AG04449 (cell line): Measurements from ENCODE around the gene ZNF516.
A peak's percentile ranks its signal among the peaks of the same experiment; 100 is the strongest.

Experiments
- CTCF ChIA-PET: fragments of 350-600 bp; formaldehyde crosslinking; extraction: SDS; loops from one replicate; lab custom pipeline; 2021; ENCODE audit warnings: antibody characterized with exemption; lab: Yijun Ruan, JAX
- POLR2A ChIA-PET: fragments of 400-600, 350-600 bp; formaldehyde crosslinking; extraction: SDS; loops from one replicate; lab custom pipeline; 2020; ENCODE audit warnings: antibody characterized with exemption, inconsistent platforms; lab: Yijun Ruan, JAX
- DNase-seq: peaks from one replicate; pipeline ENCODE4 v3.0.0-alpha.2; 2010; ENCODE audit warnings: low read depth, low spot score
- H3K4me3 ChIP-seq: 2 replicates; pipeline ENCODE4 v1.5.1; 2011; ENCODE audit warnings: low read depth, mild to moderate bottlenecking, control low read depth, low read length
- TF ChIP-seq, protein P1 (sequence below): IDR thresholded peaks from one replicate; pipeline ENCODE4 v1.5.1; 2011; ENCODE audit warnings: mild to moderate bottlenecking, moderate library complexity, low read length, control low read depth, inconsistent platforms; ENCODE audit not compliant: insufficient read depth; ENCODE audit errors: missing control alignments

ZNF516 gene

DNA sequence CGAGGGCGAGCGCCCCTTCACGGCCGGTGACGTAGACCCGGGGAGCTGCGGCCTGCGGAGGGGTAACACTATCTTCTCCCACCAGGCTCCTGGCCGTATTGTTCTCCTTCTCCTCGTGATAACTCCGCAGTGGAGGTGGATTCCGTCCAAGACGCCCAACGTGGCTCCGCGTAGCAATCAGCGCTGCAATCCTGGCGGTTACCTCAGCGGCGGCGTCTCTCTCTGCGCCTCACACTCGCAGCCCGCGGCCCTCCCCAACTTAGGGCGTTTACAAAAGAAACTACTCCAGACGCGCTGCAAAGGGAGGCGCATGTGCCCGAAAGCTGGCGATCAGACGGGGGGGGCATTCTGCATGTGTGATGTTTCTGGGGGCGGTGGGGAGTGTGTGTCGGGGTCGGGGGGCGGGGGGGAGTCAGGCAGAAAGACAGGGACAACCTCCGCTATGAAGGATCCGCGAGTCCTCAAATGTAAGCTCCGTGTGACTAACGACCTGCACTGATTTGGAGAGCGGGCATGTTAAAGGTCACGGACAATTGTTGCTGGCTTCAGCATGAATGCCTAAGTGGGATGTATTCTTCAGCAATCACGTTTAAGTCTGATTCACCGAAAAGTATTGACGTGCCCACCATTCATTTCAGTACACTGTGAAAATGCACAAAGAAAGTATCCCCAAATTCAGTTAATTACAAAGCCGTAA is 1.3 kb upstream of the ZNF516 start:
- no peak for DNase-seq
- ChIA-PET CTCF (interaction anchor here (2.6 kb wide), 1 partner anchor 98 kb away, joined by 13 read pairs; no protein-coding TSS in a partner anchor), POLR2A (no interaction called here)
- TF ChIP-seq, protein P1, sequence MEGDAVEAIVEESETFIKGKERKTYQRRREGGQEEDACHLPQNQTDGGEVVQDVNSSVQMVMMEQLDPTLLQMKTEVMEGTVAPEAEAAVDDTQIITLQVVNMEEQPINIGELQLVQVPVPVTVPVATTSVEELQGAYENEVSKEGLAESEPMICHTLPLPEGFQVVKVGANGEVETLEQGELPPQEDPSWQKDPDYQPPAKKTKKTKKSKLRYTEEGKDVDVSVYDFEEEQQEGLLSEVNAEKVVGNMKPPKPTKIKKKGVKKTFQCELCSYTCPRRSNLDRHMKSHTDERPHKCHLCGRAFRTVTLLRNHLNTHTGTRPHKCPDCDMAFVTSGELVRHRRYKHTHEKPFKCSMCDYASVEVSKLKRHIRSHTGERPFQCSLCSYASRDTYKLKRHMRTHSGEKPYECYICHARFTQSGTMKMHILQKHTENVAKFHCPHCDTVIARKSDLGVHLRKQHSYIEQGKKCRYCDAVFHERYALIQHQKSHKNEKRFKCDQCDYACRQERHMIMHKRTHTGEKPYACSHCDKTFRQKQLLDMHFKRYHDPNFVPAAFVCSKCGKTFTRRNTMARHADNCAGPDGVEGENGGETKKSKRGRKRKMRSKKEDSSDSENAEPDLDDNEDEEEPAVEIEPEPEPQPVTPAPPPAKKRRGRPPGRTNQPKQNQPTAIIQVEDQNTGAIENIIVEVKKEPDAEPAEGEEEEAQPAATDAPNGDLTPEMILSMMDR, result no peak
- H3K4me3 ChIP-seq, result peak overlapping the region; percentile 78

DNA sequence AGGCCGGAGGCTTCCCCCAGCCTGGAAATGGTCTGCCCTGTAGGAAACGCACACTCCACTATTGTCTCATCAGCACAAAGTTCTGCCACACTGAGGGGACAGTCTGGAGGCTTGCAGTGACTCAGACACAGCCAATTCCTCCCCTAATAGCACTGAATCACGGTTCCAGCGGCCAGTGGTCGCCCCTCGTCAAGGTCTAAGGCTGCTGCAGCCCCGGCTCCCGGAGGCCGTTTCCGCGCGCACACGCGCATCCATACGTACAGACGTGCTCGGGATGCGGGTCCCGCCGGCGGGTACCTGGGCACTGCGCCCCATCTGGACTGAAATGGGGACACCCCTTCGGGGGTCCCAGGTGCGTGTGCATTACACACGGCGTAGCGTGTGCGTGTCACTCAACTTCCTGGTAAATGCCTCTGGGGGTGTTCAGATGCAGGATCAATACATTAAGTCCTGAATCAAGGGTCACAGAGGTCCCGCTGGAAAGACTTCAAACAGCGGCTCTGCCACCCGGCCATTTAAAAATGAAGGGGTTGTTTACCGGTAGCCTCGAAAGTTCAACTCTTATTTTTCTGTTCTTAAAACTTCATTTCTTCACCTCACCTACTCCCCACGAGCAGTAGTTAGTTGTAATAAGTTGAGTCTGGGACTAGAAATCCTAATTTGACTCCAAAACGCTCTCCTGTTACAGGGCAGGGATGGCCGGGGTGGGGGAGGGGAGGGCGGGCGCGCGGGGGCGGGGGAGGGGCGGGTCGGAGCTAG is 572 bp upstream of the ZNF516 start:
- CTCF ChIA-PET, result no interaction called here
- no peak for DNase-seq
- peak overlapping the region; percentile 78 for H3K4me3 ChIP-seq
- POLR2A ChIA-PET, result no interaction called here
- TF ChIP-seq, protein P1, result no peak

DNA sequence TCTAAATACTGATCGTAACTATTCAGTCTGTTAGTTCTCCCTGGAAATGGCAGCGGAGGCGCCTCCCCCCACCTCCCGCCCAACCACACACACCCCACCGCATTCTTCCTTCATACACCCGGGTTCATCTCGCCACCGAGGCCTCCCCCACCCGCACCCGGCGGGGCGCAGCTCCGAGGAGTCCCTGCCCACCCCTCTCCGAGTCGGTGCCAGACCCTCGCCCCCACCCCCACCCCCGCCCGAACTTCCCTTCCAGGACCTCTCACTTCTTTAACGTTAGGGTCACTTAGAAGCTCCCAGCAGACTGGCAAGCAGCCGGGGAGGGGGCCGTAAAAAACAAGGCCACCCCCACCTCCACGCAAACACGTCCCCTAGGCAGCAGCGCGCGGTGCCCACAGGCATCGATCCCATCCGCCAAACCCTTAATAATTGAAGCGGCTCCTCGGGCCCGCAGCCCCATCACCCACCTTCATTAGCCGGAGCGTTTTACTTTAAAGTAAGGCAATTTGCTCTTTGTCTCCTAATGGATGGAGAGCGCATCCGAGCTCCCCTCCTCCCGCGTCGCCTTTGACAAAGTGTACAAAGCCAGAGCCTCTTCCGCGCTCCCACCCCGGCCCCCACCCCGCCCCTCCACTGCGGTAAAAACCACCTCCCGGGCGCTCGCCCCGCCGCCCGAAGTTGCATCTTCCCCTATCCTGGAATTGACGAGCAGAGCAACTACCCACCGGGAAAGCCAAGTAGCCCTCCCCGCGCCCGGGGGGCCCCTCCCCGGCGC is 624 bp downstream of the ZNF516 start:
- ChIA-PET POLR2A (no interaction called here), CTCF (interaction anchor here (1.8 kb wide), 1 partner anchor 95 kb away, joined by 5 read pairs; no protein-coding TSS in a partner anchor)
- no peak for DNase-seq
- TF ChIP-seq, protein P1, result no peak
- H3K4me3 ChIP-seq, result peak overlapping the region; percentile 78

DNA sequence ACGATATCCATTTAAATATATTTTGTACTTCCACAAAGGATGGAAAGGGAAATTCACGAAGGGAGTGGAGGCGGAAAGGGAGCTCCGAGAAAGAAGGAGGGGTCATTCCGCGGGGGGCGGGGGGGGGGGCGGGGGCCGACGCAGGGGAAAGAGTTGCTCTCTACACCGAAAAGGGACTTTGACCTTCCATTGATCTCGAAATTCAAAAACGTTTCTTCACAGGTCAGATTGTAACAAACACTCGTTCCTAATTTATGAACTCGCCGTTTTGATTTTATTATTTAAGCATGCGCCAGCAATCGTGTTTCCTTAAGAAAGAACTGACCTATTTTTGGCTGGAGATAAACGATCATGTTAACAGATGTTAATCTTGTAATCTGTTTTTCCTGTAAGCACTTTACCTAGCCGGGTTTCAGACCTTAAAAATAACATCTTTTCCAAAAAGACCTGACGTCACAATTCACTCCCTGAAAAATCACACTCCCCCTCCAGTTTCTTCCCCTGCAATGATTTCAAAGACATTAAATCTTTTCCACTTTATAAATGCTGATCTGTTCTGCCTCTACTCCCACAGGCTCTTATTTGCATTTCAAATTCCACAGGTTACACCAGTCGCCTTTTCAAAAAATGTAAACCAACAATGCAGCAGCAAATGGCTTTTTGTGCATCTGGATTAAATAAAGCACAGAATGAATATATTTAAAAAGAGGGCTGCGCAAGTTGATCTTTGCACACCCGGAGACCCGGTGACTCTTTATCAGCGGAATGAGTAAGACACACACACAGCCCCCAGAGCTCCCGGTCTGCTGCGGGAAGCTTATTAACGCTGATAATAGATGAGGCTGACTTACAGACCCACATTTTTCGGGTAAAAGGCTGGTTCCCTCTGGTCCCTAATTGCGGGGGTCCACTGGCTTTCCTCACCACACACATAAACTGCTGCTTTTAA is 1.6 kb downstream of the ZNF516 start:
- TF ChIP-seq, protein P1, result no peak
- peak overlapping the region; percentile 78 for H3K4me3 ChIP-seq
- ChIA-PET POLR2A (interaction anchor here (1.0 to 1.1 kb wide), 2 partner anchors 9 to 35 kb away, joined by 3 to 4 read pairs; no protein-coding TSS in a partner anchor), CTCF (interaction anchor here (1.1 to 1.8 kb wide), 2 partner anchors 9 to 94 kb away, joined by 3 to 5 read pairs; no protein-coding TSS in a partner anchor)
- DNase-seq, result no peak

DNA sequence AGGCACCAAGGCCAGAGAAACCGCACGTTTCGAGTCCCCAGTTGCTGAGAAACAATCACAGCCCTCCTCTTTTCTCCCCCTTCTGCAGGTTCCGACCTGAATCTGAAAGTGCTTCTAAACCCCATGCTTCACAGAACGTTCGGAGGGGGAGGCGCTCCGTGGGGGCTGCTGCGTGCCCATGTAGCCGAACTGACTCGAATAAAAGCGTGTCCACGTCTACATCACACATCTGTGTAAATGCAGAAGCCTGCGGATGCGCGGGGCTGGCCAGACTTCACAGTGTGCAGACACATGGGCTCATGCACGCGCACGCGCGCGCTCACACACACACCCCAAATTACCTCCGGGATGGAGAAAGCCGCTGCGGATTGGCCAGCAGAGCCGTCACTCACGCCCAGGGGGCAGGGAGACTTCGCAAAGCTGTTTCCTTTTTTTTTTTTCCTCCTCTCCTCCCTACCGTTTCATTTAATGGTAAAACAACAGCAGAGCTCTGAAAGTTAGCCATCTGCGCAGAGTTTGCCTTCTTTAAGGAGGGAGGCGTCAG is 2.3 kb downstream of the ZNF516 start:
- TF ChIP-seq, protein P1, result no peak
- DNase-seq, result peak; percentile 93
- peak overlapping the region; percentile 78 for H3K4me3 ChIP-seq
- CTCF ChIA-PET, result interaction anchor here (1.1 kb wide), 1 partner anchor 9 kb away, joined by 3 read pairs; no protein-coding TSS in a partner anchor
- POLR2A ChIA-PET, result interaction anchor here (1.0 to 1.1 kb wide), 2 partner anchors 10 to 35 kb away, joined by 3 to 4 read pairs; no protein-coding TSS in a partner anchor
